Peyer's patch (tissue), 4 donors: ENCODE measurements around the gene ERC2.

ENCODE experiments used
- CTCF ChIP-seq, 6 experiments: fragments of 450-650 bp in 4 of 6; fragments of 200-600 bp in 2 of 6; sonication (generic) in 1 of 6; IDR thresholded peaks; one replicate each; pipeline ENCODE4 v1.5.1; 2017 to 2019; ENCODE audit warnings: antibody characterized with exemption in 6 of 6, mild to moderate bottlenecking in 3 of 6, moderate library complexity in 1 of 6
- POLR2A ChIP-seq, 2 donors: fragments of 450-650 bp; IDR thresholded peaks; one replicate each; pipeline ENCODE4 v1.5.1; 2017; ENCODE audit warnings: antibody characterized with exemption in 2 of 2, mild to moderate bottlenecking in 2 of 2, moderate library complexity in 2 of 2

GRCh38 chr3:55655544-55655943 is 812.7 kb downstream of the ERC2 start:
- TF ChIP-seq CTCF (IDR thresholded peaks at IDR 0.05) (no peak), POLR2A (IDR thresholded peaks at IDR 0.05) (no peak)
